NCI-H1092 treated with DMSO at 0.1 percent for 48 hours (cell line): ENCODE results near the gene CABLES1.

Experiments
- DNase-seq: peaks from one replicate; lab custom pipeline; 2025; lab: John Stamatoyannopoulos, UW

Gene CABLES1

DNA sequence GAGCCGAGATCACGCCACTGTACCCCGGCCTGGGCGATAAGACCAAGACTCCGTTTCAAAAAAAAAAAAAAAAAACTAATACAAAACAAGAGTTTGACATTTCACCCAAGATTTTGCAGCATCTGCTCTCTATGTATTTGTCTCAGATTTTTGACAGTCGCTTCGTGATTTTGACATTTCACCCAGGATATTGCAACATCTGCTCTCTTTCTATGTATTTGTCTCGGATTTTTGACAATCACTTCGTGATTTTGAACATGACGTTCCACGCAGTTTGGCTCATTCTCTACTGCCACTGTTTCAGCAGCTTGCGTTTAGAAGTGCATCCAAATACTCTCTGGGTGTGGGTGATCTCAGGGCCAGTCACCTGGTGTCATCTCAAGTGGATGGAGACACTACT is 108.5 kb downstream of the CABLES1 start:
- DNase-seq, result no peak

DNA sequence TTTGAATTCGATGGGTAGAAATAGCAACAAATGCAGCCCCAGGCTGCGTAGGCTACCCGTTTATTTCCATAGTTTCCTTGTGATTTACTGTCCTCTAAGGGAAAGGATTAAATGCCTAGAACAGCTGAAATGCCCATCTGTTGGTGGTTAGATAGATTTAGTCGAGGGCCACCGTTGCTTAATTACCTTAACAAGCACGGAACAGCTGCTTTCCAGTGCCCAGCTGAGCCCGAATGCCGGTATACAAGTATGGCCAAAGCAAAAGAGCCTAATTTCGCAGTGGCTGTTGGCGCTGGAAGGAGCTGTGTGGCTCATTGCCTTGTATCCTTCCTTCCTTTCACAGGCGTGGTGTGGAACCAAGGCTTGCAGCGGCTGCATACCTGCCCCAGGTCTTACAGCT is 109.1 kb downstream of the CABLES1 start:
- DNase-seq, result peak; percentile 62

DNA sequence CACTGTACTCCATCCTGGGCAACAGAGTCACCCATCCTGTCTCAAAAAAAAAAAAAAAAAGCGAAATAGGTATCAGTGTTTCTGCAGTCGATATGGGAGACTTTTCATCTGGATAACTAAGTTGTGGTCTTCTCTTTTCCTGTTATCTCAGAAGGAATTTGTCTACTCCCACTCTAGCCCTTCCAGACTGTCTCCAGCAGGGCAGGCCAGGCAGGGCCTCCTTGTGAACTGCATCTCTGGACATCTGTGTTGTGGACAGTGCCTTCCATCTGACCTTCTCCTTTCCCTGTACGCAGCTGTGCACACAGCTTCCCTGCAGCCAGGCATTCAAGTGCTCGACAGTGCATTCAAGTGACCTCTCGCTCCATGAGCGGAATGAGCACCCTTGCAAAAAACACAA is 110.2 kb downstream of the CABLES1 start:
- DNase-seq, result no peak

DNA sequence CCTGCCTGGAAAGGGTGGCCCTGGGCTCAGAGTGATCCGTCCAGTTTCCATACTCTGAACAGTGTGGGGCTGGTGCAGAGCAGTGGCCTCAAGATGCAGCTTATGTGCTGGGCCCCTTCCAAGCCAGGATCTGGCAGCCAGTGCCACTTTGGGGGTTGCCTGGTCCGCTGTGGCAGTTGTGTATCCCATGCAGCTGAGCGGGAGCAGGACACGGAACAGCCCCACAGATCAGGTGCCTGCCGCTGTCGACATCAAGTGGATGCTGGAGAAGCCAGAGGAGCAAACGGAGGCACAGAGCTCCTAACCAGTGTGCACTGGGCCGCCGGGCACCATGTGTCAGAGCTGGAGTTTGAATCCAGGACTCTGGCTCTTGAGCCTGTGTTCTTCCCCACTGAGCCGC is 112.0 kb downstream of the CABLES1 start:
- DNase-seq, result no peak

DNA sequence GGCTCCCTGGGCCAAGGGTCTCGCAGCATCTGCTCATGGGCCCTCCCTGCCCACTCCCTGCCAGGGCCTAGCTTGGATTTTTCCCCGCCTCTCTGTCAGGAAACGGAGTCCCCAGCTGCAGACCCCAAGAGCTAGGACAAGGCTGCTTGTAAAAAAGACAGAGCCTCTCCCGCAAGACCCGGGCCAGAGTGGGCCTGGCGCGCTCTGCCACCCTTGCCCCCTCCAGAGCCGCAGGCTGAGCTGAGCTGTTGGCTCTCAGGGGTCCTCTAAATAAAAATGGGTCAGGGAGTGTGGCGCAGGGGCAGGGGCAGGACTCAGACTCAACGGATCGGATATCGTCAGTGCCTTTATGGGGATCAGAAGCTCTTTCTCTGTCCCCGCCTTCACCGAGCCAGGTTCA is 112.6 kb downstream of the CABLES1 start:
- DNase-seq, result no peak

DNA sequence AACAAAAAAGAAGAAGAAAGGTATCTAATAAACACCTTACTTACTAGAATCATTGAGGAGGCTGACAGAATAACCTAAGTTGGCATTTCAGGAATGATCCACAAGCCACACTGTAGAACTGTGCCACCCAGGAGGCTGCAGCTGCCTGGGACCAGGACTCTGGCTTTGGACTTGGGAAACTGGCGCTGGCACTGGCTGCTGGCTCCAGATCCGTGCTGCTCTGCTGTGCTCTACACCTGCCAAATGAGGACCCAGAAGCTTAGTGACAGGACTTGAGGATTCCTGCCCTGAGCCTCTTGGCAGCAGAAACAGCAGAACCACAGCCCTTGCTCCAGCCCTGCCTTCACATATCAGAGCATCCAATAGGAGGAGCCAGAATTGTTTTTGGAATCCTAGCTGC is 113.5 kb downstream of the CABLES1 start:
- DNase-seq, result no peak

DNA sequence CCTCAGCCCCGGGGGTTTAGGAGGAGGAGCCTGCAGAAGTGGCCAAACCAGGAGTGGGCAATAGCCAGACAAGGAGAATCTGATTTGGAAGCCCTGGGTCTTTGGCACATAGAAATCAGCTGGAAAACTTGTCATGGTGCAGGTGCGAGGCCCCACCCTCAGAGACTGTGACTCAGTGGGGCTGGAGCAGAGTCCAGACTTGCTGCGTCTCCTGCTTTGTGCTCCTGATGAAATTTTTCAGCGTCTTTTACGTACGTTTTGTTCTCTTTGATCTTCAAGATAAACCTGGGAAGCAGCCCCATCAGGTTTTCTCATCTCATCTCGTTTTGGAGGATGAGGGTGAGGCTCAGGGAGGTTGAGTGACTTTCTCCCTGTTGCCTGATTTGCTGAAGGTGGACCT is 114.1 kb downstream of the CABLES1 start:
- DNase-seq, result no peak

DNA sequence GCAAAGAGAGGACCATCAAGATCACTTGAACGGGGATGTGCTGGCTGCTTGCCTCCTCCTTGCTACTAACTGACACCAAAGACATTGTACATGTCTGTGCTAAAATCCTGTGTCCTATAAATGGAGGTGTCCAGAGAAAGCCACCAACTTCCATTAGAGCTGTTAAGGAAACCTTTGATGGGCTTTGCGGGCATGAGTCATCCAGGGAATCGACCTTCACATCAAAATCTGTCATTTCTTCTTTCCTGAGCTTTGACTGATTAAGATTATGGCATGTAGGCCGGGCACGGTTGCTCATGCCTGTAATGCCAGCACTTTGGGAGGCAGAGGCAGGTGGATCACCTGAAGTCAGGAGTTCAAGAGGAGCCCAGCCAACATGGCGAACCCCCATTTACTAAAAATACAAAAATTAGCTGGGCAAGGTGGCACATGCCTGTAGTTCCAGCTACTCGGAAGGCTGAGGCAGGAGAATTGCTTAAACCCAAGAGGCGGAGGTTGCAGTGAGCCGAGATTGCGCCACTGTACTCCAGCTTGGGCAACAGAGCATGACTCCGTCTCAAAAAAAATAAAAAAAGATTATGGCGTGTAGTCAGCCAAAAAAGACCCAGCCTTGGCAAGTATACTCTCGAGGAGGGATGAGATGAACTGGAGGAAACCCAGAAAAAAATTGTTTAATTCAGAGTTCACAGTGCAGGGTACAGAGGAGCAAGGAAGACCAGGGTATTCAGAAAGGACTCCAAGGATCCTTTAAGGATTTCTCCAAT is 115.8 kb downstream of the CABLES1 start:
- DNase-seq, result no peak

DNA sequence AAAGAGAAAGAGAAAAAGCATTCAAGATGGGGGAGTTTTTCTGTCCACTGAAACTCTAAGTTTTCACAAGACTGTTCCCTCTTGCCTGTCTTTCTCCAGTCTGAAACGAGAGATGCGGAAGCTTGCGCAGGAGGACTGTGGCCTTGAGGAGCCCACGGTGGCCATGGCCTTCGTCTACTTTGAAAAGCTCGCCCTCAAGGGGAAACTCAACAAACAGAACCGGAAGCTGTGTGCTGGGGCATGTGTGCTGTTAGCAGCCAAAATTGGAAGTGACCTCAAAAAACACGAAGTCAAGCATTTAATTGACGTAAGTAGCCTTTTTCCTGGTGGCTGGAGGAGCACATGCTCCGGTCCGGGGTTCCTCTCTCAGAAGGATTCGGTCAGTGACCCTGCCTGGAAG is 118.3 kb downstream of the CABLES1 start:
- no peak for DNase-seq

DNA sequence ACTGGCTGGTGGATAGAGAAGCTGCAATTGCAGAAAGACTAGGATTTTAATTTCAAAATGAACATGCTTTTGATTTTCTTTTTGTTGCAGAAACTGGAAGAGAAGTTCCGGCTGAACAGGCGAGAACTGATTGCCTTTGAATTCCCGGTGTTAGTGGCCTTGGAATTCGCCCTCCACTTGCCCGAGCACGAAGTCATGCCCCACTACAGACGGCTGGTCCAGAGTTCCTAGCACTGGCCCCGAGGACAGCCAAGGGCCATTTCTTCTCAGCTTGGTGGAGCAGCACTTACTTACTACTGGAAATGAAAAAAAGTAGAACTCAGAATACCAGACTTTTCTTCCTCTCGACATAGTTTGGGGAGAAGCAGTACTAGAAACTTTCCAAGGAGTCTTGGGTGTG is 121.9 kb downstream of the CABLES1 start:
- no peak for DNase-seq

DNA sequence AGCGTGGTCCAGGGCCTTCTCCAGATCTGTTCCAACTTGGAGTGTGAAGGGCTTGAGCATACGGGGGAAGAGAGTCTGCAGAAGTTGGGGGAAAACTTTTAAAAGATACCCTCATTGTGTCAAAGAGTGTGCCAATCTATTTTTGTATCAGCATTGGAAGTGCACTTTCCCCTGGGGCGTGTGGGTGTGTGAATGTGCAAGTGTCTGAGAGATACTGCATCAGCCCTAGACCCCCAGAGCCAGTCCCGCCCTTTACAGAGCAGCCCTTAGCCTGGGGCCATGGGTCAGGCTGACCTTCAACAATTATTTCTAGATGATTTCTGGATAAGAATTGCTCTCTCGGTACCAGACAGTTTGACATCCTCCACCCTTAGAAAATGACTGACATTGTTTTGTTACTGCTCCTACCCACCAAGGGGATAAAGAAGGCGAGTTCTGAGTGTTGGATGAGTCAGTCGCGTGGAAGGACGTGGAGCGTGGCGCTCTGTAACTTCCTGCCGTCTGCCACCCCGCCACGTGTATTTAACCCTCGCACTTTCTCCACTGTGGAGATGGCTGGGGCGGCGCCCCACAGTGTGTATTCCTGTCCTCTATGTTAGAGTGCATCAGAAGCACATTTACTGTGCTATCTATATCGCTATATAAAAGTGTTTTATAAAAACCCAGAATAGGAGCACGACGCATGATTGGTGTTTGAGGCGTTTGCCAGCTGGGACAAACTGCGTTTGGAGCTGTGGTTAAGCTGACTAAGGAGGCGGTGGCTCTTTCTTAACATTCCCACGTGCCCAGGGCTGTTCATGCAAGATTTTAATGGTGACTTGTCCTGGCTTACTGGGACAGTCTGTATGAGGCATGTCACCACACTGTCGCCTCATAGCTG is 122.6 kb downstream of the CABLES1 start:
- no peak for DNase-seq

DNA sequence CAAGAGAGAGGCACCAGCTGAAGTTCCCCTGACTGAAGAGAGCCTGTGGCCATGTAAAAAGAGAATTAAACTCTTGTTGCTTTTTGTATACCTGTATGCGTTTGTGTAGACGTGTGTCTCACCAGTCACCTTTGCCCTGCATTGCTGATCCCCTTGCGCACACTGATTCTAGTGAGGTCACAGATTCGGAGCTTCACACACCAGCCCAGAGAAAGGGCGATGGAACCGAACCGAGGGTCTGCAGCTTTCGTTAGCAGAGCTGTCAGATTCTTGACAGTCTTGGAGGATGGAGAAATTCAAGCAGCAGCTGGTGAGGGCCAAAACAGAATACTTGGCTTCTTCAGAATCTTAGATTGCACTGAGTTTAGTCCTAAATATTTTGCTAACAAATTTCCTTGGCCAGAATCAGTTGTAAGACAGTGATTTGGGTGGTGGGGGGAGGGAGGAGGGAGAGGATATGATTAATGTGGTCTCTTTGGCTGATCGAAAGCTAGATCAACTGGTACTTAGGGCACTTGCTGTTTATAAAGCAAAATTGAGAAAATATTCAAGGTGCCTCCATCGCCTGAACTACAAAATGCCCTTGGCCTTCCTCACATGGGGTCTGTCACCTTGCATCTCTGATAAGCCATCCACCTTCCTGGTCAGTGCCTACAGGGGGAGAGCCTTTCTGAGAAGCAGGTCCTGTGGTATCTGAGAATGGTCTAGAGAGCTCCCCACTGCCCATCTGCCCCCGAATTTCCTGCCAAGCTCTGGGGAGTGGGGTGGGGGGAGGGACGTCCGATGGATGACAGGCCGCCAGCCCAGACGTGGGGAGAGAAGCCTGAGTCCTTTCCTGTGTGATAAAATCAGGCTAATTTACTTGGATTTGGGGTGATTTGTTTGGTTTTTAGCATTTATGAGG is 123.5 kb downstream of the CABLES1 start:
- no peak for DNase-seq

DNA sequence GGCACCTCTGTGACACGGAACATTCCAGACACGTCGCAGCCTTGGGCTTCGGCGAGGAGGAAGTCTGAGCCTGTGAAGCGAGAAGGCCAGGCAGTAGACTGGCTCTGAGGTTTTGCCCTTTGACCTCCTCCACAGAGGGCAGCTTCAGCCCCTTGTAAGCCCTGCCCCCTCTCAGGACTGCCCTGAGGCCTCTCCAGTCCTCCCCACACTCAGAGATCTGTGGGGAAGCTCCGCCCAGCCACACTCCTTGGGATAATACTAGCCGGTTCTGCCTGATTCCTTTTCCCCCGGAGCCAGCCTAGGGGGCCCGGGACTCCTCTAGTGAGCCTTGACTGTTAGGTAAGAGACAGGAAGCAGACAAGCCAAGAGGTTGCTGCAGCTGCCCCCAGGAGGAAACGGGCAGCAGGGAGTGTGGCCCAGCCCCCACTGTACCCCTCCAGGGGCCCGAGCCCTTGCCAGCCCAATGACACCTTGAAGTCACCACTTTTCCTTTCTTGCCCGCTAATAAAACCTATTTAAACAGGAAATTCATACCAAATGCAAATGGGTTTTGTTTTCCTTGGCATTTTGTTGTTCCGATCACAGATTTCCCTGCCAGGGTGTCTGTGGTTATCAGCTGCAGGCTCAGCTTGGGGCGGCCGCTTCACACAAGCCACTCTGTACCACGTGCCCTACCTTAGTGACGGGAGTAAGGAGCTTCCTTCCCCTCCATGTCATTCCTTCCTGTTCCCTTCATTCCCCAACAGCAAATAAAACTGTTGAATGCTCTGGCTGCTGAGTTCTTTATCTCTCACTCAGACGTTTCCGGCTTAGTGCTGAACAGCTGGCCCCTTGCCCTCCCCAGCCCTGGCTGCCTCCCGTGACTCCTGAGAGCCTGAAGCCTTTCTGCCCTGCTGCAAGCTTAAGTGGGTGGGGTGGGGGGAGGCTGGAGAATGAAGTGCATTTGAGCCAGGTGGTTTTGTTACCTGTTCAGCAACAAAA is 124.7 kb downstream of the CABLES1 start:
- peak; percentile 90 for DNase-seq

DNA sequence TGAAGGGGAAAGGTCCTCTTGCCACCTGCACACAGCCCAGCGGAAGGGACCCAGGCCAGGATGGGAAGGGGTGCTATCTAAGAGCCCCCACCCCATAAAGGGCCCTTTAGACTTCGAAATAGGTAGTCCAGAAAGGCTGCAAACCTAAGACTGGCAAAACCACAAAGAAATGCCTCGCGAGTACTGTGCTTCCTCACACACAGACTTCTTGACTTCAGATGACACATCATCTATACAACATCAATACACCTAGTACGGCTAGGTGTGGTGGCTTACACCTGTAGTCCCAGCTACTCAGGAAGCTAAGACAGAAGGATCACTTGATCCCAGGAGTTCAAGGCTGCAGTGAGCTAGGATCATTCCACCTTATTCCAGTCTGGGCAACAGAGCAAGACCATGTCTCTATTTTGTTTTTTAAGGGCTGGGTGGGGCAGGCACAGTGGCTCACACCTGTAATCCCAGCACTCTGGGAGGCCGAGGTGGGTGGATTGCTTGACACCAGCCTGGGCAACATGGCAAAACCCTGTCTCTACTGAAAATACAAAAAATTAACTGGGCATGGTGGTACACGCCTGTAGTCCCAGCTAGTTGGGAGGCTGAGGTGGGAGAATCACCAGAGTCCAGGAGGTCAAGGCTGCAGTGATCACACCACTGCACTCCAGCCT is 125.8 kb downstream of the CABLES1 start:
- DNase-seq, result no peak

DNA sequence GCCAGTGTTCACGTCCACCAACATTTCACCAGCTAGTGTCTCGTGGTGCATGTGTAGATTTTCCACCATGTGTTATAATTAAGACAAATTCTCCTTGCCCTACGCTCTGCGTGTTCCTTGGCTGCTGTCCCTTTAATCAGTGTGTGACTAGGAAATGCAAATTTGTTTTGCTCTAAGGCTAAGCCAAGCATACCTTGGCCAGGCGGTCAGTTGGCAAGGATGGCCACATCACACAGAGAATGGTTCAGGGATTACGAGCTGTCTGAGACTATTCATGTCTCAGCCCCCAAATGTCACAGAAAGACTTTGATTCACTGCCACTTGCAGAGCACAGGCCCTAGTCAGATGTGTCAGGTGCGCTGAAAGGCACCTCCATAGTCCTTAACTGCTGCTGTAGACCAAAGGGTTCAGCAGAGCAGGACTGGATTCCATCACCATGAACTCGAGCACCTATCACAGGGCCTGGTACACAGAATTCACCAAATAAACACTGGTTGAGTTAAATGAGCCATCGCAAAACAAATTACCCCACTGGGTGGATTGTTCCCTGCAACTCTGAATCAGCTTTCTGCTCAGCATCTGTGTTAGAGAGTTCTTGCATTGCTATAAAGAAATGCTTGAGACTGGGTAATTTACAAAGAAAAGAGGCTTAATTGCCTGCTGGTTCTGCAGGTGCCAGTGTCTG is 128.4 kb downstream of the CABLES1 start:
- DNase-seq, result no peak

DNA sequence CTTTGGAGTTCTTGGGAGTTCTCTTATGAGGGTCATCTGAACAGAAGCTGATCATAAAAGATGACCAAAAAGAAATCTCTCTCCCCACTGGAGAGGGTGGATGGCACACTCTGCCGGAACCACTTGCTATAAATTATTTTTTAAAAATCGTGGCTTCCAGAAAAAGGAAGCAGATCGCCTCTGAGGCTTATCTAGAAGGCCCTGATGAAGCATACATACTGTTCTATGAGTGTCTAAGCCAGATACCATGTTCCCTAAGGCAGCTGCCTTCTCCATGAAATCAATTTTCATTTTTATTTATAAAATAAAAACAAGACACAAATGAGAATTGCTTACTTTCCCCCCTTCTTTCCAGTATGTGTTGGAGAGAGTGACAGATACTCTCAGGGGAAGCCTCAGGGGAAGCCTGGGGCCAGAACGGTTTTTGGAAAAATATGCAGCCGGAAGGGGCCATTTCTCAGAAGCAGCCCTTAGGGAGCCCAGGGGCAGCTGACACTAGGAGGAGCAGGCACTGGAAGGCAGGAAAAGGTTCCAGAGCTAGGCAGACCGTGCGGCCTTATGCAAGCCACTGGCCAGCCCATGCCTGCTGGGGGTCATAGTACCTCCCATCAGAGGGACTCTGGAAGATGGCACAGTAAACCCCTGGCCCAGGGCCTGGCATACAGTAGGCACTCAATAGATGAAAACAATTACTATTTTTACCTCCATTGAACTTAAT is 130.6 kb downstream of the CABLES1 start:
- DNase-seq, result no peak

DNA sequence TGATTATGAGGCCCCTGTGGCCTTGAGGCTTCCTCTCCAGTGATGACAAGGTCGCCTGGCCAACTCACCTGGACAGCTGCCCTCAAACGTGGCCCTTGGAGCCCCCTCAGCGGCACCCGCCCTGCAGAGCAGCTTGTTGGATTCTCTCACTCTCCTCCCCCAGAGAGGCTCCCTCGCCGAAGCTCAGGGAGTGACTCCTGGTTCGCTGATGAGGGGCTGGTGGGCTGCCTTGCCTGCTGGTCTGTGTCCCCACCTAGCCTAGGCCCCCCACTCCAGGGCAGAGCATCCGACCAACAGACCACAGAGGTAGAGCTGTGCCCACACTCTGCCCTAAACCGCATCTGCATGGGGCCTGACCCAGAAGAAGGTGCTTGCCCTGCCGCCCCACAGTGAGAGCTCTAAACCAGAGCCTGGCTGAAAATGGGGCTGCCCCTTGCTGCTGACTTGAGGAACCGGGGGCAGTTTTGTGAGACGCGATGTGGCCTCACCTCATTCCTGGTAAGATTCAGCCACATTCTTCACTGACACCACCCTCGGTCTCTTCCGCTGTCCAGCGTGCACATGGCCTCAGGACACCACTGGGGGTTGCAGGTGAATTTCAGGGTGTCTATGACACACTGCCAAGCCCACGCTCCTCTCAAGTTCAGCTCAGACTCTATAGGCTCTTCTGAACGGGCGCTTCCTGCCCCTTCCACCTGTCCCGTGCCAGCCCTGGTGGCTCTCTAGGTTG is 131.6 kb downstream of the CABLES1 start:
- no peak for DNase-seq

DNA sequence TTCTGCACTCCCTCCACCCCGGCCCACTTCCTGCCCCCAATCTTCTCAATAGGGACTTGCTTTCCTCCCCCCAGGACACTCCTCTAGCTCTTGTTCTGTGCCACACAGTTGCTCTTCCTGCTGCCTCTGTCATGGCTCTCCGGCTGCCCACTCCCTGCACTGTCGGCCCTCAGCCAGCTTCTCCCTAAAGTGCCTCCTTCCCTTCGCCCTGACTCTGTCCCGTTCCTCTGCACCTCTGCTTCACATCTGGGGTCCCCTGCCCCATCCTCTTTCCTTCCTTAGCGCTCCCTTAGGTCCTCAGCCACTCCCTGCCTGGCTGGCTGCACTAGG is 132.1 kb downstream of the CABLES1 start:
- DNase-seq, result no peak

DNA sequence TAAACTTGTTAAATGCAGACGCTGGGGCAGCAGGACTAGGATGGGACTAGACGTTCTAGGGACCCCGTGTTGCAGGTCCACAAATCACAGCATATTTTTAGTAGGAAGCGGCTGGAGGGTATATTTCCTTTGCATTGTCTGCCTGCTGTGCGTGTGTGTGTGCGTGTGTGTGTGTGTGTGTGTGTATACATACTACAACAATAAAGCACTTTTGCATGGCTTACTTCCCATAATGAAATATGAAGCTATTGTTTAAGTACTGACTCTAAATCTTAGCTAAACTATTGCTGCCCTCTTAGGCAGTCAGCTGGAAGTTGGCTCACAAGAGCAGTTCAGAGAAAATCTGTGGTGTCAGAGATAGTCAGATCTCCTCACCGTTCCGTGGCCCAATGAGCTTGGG is 133.4 kb downstream of the CABLES1 start:
- no peak for DNase-seq
